ENCODE measurements around the gene BSDC1. TPM values are rescaled to one million over a fixed set of nuclear protein-coding genes. Genes with fewer than 3 reads are reported as not detected.

BSDC1 gene, protein sequence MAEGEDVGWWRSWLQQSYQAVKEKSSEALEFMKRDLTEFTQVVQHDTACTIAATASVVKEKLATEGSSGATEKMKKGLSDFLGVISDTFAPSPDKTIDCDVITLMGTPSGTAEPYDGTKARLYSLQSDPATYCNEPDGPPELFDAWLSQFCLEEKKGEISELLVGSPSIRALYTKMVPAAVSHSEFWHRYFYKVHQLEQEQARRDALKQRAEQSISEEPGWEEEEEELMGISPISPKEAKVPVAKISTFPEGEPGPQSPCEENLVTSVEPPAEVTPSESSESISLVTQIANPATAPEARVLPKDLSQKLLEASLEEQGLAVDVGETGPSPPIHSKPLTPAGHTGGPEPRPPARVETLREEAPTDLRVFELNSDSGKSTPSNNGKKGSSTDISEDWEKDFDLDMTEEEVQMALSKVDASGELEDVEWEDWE
- 37.9 and 52.7 TPM in 2 replicates for total RNA-seq (ENCODE audit: low replicate concordance)

DNA sequence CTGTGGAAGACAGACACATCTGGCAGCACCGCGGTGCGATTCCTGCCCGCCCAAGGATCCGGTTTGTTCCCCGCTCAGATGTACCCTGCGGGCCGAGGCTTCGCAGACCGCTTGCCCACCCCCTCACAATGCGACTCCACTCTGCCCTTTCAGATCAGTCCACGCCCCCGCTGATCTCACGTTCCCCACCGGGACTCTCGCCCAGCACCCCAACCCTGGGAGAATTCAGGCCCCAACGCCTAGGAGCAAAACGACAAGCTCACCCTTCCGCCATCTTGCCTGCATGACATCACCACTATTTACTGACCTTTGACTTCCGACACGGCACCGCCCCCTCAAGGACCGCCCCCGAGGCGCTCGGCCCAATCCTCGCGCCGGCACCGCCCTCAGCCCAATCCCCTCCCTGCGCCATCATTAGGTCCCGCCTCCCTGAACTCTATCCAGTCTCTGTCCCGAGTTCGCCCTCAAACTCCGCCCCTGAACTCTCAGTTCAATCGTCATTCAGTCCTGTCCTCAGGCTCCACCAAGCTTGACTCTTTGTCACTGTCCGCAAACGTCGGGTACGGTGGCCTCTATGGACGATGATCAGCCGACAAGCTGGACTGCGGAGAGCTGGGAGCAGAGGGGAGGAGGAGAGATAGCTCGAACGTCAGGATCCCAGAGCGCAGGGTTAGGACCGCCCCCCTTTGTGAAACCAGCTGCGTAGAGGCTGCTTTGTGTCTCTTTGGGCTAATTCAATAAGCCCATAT, at the start of gene BSDC1:
Gene BSDC1, minus strand, starts transcription at position 301 of the 749 bp plus-strand sequence. Its CDS starts 27 bp downstream, at position 274.

DNA sequence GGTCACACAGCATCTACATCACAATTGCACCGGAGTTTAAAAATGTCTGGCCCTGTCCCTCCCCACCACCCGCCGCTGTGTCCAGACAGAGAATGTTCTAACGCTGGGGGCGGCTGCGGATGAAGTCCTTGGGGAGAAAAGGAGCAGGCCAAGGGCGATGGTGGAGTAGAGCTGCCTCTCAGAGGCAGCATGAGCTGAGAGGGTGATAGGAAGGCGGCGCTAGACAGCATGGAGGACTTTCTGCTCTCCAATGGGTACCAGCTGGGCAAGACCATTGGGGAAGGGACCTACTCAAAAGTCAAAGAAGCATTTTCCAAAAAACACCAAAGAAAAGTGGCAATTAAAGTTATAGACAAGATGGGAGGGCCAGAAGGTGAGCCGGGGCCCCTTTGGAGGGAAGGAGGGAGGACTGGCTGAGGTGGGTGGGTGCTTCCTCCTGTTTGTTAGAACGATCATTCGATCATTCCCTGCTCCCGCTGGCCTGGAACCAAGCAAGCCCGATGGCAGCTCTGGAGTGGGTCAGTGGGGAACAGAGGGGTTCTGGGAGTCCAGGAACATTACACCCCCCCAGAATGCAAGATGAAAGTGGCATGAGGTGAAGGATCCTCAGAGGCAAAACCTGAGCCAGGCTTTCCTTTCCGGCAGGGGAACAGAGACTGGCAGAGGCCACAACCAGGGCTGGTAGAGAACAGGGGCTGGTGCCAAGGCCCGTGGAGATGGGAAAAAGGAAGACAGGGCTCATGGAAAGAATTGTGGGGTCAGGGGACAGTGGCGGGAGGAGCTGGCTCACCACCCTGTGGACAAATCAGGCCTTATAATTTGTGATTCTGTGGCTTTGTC, 31.5 kb downstream of the BSDC1 start, which contains the start of the genes FAM229A and TSSK3:
Gene FAM229A, minus strand, starts transcription at position 12 of the 840 bp plus-strand sequence. CDS start 394 bp downstream, outside the sequence.
Gene TSSK3, plus strand, starts transcription at position 66 of the 840 bp plus-strand sequence. Its CDS starts 163 bp downstream, at position 229.

DNA sequence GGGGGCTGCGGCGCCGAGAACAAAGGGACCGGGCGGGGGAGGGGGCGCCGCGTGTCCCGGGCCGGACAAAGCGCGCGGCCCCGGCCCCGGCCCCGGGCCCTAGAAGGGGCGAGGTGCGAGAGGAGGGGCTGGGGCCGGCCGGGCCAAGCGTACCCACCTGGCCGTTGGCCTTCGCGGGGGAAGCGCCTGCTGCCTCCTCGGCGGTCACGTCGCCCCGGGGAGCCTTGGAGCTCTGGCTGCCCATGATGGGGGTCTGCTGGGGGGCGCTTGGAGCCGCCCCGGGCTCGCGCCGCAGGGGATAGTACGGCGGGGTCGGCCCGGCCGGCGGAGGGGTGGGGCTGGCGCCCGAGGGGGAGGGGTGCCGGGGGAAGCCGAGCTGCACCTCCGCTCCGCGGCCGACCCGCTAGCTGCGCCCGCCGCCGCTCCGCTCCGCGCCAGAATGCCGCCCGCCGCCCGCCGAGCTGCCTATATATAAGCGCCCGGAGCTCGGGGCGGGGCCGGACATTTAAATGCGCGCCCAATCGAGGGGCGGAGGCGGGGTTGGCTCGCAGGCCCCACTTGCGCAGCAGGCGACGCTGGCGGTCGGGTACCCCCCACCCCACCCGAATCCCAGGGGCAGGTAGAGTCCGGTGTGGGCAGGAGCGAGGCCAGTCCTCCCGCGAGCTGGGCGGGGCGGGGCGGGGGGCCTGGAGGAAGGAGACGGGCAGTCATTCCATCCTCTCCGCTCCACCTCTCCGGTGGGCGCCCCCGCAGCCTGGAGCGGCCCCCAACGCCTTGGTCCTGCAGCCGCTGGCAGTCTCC, 58.3 kb downstream of the BSDC1 start, which contains the start of gene MARCKSL1:
Gene MARCKSL1, minus strand, starts transcription at position 444 of the 801 bp plus-strand sequence. Its CDS starts 200 bp downstream, at position 244.

Other genes starting within 250 kb of the BSDC1 start
- gene TXLNA, start 214.8 kb downstream of the BSDC1 start, total RNA-seq (ENCODE audit: low replicate concordance) = 57.8 and 69.2 TPM in 2 replicates
- gene CCDC28B, start 193.8 kb downstream of the BSDC1 start, total RNA-seq (ENCODE audit: low replicate concordance) = 8.2 and 33.6 TPM in 2 replicates
- 1.3 and 1.6 TPM in 2 replicates for gene IQCC, start 188.8 kb downstream of the BSDC1 start, total RNA-seq (ENCODE audit: low replicate concordance)
- not detected in 2 replicates for gene DCDC2B, start 185.4 kb downstream of the BSDC1 start, total RNA-seq (ENCODE audit: low replicate concordance)
- 14.0 and 14.6 TPM in 2 replicates for gene TMEM234, start 172.1 kb downstream of the BSDC1 start, total RNA-seq (ENCODE audit: low replicate concordance)
- gene EIF3I, start 172.0 kb downstream of the BSDC1 start, total RNA-seq (ENCODE audit: low replicate concordance) = 412 and 639 TPM in 2 replicates
- gene FAM167B, start 147.2 kb downstream of the BSDC1 start, total RNA-seq (ENCODE audit: low replicate concordance) = 1.6 and 2.7 TPM in 2 replicates
- gene LCK, start 143.2 kb downstream of the BSDC1 start, total RNA-seq (ENCODE audit: low replicate concordance) = not detected in 2 replicates
- 71.0 and 91.6 TPM in 2 replicates for gene HDAC1, start 102.4 kb downstream of the BSDC1 start, total RNA-seq (ENCODE audit: low replicate concordance)
- 13.3 and 54.2 TPM in 2 replicates for gene MARCKSL1, start 58.2 kb downstream of the BSDC1 start, total RNA-seq (ENCODE audit: low replicate concordance)
- gene FAM229A, start 32.0 kb downstream of the BSDC1 start, total RNA-seq (ENCODE audit: low replicate concordance) = 0.30 and 1.9 TPM in 2 replicates
- 0.15 and 0.59 TPM in 2 replicates for gene TSSK3, start 31.9 kb downstream of the BSDC1 start, total RNA-seq (ENCODE audit: low replicate concordance)
- 0.23 TPM in 1 of 2 replicates, not detected in the other for gene ZBTB8B, start 70.6 kb upstream of the BSDC1 start, total RNA-seq (ENCODE audit: low replicate concordance)
- 3.7 and 7.4 TPM in 2 replicates for gene ZBTB8A, start 145.0 kb upstream of the BSDC1 start, total RNA-seq (ENCODE audit: low replicate concordance)